Tibial nerve (tissue), 3 donors: Measurements from ENCODE around the gene NFASC.

Experiments
- POLR2A ChIP-seq, 2 donors: fragments of 450-650 bp; IDR thresholded peaks; one replicate each; pipeline ENCODE4 v1.6.1; 2017; ENCODE audit warnings: antibody characterized with exemption in 2 of 2, mild to moderate bottlenecking in 2 of 2, moderate library complexity in 2 of 2
- TF ChIP-seq, protein P1 (sequence below), 5 experiments: fragments of 200-600 bp in 3 of 5; fragments of 450-650 bp in 2 of 5; sonication (generic) in 3 of 5; IDR thresholded peaks; one replicate each; pipeline ENCODE4 v1.5.1; 2016 to 2019; ENCODE audit warnings: antibody characterized with exemption in 5 of 5, mild to moderate bottlenecking in 3 of 5, moderate library complexity in 2 of 5

- TF ChIP-seq, protein P1, sequence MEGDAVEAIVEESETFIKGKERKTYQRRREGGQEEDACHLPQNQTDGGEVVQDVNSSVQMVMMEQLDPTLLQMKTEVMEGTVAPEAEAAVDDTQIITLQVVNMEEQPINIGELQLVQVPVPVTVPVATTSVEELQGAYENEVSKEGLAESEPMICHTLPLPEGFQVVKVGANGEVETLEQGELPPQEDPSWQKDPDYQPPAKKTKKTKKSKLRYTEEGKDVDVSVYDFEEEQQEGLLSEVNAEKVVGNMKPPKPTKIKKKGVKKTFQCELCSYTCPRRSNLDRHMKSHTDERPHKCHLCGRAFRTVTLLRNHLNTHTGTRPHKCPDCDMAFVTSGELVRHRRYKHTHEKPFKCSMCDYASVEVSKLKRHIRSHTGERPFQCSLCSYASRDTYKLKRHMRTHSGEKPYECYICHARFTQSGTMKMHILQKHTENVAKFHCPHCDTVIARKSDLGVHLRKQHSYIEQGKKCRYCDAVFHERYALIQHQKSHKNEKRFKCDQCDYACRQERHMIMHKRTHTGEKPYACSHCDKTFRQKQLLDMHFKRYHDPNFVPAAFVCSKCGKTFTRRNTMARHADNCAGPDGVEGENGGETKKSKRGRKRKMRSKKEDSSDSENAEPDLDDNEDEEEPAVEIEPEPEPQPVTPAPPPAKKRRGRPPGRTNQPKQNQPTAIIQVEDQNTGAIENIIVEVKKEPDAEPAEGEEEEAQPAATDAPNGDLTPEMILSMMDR (IDR thresholded peaks at IDR 0.05) = no peak
- TF ChIP-seq POLR2A (IDR thresholded peaks at IDR 0.05) = no peak
These were observed 171.6 kb downstream of the NFASC start for GRCh38 chr1:205041998-205042910.
